Left kidney (tissue), 8 donors: ENCODE measurements around the gene CCDC15. TPM values are rescaled to one million over a fixed set of nuclear protein-coding genes. Genes with fewer than 3 reads are reported as not detected.

ENCODE experiments used
- DNase-seq: peaks from one replicate; pipeline ENCODE4 v3.0.0-alpha.2; 2013
- long read RNA-seq, 8 donors: transcript quantifications; one replicate each; lab custom pipeline, GENCODE V29; 2026
- polyA plus RNA-seq: library from polyadenylated mRNA; unstranded; fragments of 120-200 nt; gene quantifications from one replicate; pipeline ENCODE4 v1.2.1, GENCODE V29; 2013; ENCODE audit not compliant: insufficient read length

The CCDC15 gene
- 5.6 TPM for polyA plus RNA-seq
- long read RNA-seq, donor 1, result 0 reads
- long read RNA-seq, donor 2, result 0 reads
- long read RNA-seq, donor 3, result 0 reads
- long read RNA-seq, donor 4, result 0 reads
- long read RNA-seq, donor 5, result 0 reads
- long read RNA-seq, donor 6, result 0 reads
- long read RNA-seq, donor 7, result 0 reads
- long read RNA-seq, donor 8, result 0 reads

- DNase-seq, result peak; percentile 98
Observed at GRCh38 chr11:124953753-124954589, at the start of gene CCDC15. Gene CCDC15, plus strand, starts transcription at chr11:124954202. Its CDS starts 531 bp downstream, at chr11:124954733.

DNA sequence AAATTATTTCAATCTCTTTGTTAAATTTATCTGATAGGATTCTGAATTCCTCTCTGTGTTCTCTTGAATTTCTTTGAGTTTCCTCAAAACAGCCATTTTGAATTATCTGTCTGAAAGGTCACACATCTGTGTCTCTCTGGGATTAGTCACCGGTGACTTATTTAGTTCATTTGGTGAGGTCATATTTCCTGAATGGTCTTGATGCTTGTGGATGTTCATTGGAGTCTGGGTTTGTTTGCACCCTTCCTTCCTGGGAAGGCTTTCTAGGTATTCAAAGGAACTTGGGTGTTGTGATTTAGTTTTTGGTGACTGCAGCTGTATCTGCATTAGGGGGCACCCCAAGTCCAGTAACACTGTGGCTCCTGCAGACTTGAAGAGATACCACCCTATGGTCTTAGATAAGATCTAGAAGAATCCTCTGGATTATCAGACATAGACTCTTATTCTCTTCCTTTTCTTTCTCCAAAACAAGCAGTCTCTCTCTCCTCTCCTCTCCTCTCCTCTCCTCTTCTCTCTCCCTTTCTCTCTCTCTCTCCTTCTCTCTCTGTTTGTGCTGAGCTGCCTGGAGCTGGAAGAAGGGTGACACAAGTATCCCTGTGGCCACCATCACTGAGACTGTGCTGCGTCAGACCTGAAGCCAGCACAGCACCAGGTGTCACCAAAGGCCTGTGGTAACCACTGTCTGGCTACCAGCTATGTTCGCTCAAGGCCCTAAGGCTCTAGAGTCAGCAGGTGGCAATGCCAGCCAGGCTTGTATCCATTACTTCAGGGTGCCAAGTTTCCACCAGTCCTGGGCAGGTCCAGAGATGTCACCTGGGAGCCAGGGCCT lies 38.2 kb upstream of the CCDC15 start:
- no peak for DNase-seq

DNA sequence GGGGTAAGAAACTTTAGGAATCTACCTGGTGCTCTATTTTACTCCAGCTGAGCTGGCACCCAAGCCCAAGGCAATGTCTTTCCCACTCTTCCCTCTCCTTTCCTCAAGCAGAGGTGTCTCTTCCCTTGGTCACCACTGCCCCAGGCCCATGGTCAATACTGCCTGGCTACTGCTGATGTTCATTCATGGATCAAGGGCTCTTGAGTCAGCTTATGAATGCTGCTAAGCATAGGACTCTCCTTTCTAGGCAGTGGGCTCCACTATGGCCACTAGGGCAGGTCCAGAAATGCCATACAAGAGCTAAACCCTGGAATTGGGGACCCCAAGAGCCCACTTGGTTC lies 37.7 kb upstream of the CCDC15 start:
- DNase-seq, result no peak

GRCh38 chr11:124917115-124917637 lies 36.8 kb upstream of the CCDC15 start:
- no peak for DNase-seq

DNA sequence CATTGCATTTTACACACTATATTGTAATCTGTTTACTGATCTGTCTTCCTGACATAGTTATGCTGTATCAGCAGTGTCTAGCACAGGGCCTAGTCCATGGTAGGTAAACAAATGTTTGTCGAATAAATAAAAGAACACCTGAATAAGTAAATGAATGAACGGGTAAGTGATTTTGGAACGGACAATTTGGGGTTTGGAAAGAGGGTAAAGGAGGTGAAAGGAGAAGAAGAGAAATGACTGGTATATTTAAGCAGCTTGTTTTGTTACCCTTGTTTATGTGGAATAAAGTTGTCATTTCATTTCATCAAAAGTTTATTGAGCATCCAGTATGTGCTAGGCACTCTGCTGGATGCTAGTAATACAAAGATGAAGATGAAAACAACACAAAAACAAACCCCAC lies 35.1 kb upstream of the CCDC15 start, which contains the start of gene HEPN1:
Gene HEPN1, plus strand, starts transcription at position 301 of the 400 bp plus-strand sequence.
- DNase-seq, result no peak

DNA sequence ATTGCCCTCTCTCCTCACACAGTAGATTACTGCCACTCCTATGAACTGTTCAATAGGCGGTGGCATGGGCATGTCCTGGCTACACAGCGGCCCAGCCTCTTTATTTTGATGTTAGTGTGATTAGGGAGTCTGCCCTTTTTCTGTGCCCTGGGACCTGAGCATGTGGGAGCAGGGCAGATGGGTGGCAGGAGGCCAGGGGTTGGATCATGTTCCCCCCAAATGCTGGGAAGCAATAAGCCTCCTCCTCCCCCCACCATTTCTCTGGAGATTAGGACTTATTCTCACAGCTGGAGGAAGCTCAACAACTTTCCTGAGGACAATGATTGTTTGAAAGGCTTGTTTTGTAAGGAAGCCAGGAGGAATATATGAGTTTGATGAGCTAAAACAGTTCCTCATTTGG lies 34.1 kb upstream of the CCDC15 start:
- DNase-seq, result no peak

DNA sequence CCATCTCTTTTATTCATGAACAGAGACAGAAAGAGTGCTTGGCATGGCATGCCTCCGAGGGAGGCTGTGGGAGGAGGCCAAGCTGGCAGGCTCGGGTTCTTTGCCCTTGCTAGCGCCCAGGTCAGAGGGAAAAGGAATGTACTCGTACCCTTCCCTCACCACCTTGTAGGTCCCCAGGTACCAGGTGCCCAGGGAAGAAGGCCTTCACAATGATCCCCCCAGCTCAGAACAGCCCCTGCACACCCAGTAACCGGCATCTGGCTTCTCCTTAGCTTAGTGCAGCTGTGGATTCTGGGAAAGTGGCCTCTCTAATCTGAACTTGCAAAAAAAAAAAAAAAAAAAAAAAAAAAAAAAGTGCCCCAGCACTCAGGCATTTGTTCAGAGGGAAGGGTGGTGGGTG lies 33.6 kb upstream of the CCDC15 start:
- DNase-seq, result no peak

DNA sequence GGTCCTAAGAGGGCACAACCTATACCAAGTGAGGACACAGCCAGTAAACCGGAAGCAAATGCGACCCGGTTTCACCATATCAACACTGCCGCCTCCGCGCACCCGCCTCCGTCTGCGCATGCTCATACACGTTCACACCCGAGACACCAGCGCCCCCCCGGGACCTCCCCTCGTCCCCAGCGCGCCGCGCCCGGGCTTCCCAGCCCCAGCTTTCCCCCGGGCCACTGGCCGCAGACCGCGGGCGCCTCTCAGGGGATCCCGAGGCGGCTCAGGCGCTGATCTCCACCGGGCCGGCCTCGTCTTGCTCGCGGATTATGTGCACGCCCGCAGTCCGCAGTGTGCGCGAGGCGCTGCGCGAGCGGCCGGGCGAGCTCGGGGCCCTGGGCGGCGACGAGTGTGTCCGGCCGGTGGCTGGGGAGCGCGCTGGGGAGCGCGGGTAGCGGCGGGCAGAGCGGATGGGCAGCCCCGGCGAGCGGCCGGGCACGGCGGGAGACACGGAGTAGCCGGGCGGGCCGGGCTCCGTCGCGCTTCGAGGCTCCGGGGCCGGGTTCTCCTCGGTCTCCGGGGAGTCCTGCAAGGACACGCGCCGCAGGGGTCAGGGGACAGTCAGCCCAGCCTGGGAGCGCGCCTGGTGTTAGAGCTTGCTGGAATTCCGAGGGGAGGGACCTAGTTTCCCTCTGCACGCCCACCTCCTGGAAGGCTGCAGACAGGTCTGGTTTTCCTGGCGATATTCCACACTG lies 33.0 kb upstream of the CCDC15 start:
- DNase-seq, result peak; percentile 79

DNA sequence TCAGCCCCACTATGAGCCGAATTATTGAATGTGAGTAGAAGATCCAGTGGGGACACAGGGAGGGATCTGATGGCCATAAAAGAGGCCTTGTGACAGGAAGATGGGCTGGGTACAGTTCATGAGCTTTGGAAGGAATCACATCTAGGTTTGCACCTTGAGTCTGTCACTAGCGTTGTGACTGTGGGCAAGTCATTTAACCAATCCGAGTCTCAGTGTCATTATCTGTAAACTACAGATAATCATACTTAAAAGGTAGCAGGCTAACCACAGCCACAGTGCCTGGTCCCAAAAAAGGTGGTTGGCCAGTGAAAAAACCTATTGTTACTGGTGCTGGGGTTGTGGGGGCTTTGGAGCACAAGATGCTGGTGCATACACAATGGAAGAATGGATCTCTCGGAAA lies 31.2 kb upstream of the CCDC15 start:
- DNase-seq, result no peak

DNA sequence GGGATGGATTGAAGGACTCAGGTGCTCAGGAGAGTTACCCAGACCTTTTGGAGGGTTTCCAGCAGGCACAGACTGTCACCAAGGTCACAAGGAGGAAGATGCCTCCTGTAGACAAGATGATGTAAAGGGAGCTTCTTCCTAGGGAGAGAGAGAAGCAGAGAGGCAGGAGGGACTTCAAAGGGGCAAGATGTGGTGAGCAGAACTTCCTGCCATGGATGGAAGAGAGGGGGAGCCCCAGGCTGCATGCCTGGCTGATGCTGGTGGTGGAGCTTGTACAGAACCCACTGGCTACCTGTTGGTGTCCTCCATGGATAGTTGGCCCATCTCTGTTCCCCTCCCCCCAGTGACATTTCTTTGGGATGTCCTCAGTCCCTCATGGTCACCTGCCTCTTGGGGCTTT lies 30.7 kb upstream of the CCDC15 start:
- DNase-seq, result no peak

GRCh38 chr11:124928942-124929665 lies 24.9 kb upstream of the CCDC15 start:
- DNase-seq, result no peak

- DNase-seq, result no peak
Observed at GRCh38 chr11:124930799-124931198, 23.2 kb upstream of the CCDC15 start.

DNA sequence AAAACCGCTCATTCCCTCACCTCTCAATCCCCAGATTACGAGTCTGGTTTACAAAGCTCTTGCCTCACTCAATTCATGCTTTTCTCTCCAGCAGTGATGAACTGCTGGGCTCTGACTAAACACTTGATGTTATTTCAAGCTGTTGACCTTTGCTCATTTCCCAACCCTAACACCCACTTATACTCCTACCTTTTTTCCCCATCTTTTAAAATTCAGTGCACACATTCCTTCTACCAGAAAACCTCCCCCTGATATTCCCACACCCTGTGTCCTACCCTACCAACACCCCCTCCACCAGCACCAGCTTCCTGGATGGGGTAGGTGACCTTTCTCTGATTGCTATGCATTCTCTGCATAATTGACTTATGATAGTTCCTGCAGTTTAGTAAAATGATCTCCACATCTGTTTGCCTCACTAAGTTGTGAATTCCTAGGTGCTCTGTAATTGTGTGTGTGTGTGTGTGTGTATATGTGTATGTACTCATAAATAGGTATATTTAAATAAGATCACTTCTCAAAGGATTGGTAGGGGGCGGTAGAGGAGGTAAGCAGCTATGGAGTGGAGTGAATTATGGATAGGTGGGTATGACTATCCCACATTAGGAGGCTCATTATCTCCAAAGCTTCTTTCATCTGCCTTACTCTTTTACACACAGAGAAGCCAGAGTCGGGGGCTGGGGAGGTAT lies 19.0 kb upstream of the CCDC15 start:
- DNase-seq, result no peak

DNA sequence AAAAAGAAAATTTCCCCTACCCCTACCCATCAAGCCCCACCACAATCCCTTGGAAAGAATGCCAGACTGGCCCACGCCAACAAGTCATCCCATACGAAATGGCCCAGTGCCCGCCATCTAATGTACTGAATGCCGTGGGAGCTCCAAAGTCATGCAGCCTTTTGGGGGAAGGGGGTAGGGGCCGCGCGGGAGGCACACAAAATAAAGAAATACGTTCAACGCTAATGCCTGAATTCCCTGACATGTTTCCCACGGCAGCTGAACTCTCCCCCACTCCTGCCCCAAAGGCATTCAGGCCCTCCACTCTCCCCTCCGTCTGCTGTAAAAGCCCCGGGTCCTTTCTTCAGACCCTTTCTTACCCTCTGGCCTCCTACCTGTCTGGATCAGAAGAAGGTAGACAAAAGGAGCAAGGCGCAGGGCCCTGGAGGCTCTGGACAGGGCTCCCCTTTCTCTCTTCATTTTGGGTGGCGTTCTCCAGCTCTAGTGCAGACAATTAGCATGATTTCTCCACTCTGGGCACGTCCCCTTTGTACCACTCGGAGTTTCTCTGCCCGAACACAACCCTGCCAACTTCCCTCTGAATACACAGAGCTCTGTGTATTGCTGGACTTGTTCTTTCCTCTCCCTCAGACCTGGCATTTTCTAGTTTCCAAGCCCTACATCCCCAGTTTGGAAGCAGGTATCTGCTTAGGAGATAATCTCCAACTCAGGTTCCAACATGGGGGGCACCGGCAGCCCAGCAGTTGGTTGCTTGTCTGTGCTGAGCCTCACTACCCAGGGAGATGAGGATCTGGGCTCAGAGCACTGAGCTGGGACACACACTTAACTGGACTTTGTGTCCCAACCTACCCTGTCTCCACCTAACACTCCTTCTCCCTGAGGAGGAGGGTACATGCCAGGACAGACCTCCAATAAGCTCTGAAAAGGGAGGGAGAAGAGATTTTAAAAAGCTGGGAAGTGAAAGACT lies 18.2 kb upstream of the CCDC15 start, which contains the start of gene HEPACAM:
Gene HEPACAM, minus strand, starts transcription at position 500 of the 967 bp plus-strand sequence. Its CDS starts 41 bp downstream, at position 459.
- DNase-seq, result no peak

GRCh38 chr11:124937336-124937935 lies 16.6 kb upstream of the CCDC15 start:
- DNase-seq, result no peak

DNA sequence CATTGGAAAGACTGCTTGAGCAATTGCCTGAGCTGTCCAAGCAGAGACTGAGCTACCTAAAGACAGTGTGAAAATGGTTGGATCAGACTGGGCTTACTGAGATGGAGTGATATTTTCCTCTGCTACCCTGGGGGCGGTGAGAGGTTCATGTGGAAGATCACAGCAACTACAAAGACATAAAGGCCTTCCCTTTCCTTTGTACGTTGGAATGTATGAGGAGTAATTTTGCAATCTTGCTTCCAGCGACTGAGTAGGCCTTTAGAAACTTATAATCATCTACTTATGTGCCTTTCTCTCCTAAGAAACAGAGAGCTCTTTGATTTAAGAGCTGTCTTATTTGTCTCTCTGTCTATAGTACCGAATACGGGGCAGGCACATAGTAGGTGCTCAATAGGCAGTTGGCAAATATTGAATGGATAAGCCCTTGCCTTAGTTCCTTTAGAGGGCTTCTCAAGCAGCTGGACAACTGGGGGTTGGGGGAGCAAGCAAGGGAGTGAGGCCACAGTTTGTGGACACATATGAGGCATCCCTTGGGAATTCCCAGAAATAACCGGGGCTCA lies 15.7 kb upstream of the CCDC15 start:
- no peak for DNase-seq

DNA sequence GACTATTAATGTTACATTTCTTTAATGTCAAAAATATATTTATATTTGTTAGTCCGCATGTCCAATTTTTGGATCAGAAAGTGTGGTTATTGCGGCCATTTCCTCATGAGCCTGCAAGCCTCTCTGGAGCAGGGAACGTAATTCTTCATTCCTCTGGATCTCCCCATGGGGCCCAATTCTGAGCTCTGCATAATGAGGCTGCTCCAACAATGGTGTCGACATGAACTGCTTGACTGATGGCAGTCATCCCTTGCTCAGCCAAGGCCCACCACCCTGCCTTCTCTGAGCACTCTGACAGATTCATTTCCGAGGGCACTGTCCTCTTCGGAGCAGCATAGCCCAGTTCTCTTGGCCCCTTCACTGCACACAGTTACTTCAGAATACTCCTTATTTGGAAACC lies 15.0 kb upstream of the CCDC15 start:
- no peak for DNase-seq

- DNase-seq, result no peak
Observed at GRCh38 chr11:124941703-124942102, 12.3 kb upstream of the CCDC15 start.
